HuH-7.5 (cell line): ENCODE results near the gene ITIH1.

Source experiments
- DNase-seq: peaks from one replicate; pipeline ENCODE4 v3.0.0; 2011; ENCODE audit warnings: low spot score

Gene ITIH1

DNA sequence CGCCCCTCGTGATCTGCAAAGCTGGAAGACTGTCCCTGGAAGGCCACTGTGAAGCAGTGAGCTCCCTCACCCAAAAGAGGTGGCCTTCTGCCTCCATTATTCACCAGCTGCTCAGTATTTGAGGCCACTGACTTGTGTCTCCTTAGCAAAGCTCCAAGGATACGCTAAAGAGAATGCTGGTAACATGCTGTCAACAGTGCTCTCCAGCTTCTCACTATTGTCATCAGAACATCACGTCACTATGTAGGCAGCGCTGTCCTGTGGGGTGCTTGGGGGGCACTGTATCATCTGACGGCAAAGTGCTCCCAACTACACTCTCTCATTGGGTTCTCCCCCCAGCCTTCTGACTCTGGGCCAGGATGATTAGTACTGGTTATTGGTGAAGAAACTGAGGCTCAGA is 38.8 kb downstream of the ITIH1 start:
- no peak for DNase-seq

DNA sequence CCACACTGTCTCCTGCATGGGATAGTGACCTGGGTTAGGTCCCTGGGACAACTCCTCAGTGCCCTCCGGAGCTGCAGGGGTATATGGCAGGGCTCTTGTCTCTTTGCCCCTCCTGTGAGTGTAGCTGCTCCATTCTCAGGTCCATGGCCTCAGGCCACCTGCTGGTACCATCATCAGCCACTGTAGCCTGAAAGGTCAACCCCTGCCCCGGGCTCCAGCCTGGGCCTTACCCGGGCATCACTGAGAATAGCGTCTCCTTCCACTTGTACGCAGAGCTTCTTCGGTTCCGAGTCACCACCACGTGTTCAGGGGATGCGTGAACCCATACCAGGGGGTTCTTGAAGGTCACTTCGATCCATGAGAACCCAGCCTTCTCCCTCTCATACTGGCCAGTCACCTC is 39.3 kb downstream of the ITIH1 start:
- DNase-seq: no peak

DNA sequence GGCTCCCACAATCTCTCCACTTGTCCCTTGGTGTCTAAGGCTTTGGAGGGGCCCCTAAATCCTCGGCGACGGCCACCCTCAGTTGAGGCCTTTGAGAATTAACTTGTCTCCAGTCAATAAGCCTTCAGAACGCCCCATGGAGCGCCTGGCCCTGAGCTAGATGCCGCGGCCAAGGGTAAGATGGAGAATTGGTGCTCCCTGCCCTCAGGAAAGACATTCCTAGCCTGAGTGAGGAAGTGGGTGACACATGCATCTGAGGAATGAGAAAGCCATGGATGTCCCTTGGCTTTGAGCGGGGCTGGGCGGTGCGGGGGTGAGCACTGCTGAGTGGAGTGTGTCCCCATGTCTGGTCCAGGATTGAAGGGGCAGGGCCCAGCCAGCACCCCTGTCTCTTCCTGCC is 39.8 kb downstream of the ITIH1 start:
- no peak for DNase-seq

DNA sequence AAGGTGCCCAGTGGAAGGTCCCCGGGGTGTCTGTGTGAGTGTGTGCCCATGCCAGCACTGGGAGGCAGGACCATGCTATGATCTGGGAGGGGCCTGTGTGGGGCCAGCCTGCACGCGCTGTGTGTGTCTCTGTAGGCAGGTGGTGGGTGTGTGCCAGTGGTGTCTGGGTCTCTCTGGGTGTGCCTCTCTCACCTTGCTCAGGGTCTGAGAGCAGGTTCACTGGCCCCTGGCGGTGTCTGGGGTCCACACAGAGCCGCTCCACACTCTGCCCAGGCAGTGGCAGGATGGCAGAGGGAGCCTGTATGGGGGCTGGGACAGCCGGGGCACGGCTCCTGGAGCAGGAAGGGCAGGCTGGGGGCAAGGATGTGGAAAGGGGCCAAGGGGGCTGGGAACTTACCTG is 40.5 kb downstream of the ITIH1 start:
- no peak for DNase-seq

DNA sequence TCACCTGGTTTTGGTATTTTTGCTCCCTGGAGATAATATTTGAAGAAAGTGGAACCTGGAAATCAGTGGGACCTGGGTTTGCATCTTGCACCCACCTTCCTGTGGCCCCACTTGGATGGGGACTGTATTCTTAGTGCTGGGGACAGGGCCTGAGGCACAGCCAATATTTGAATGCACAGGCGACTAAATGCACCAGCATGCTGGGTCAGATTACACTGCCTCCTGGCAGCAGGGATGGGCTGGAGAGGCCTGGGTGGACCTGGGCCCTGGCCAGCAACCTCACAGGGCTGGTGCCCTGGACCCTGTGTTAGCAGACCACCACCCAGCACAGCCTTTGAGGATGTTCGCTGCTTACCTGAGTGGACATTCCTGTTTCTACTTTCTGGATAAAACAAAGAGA is 42.5 kb downstream of the ITIH1 start:
- no peak for DNase-seq

DNA sequence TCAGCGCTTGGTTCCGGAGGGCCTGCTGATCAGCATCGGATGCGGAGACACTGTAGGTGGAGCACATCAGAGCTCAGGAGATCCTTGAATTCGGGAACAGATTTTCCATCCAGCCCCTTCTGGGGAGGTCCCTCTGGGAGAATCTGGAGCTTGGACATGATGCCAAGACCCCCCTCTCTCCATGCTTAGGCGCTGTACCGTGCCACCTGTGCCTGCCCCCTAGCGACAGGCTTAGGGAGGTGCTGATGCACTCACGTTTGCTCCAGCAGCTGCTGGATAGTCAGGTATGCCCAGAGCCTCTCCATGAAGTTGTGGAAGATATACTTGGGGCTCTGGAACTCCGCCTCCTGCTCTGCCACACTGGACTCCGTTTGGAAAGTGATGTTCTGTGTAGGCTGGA is 43.3 kb downstream of the ITIH1 start:
- peak; percentile 36 for DNase-seq

DNA sequence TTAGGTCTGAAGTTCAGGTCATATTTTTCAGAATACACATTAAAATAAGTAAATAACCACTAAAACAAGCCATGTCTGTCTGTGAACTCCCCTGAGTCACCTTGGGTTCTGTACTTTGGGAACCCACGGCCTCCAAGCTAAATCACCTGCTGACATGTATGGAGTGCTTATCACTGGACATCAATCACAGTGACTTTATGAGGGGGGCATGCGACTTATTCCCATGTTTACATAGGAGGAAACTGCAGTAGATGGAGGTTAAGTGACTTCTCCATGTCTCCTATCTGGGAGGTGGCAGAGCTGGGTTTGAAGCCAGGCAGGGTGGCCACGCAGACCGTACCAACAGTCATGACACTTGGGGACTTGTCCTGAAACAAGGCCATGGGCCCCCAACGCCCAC is 45.0 kb downstream of the ITIH1 start:
- DNase-seq: no peak

DNA sequence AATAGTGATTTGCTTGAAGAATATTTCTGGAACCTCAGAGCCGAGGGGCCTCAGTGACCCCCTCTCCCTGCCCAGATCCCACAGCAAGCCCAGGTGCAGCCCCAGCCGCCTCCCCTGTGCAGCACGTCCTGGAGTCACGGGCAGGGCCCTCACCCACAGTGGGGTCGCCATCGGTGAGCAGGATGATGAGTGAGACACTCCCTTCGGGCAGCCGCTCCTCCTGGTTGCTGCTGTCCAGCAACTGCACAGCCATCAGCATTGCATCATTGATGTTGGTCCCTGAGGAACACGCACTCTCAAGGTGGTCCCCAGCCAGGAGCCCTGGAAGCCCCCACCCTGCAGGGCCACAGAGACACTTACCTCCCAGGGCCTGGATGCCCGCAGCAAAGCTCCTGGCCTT is 46.6 kb downstream of the ITIH1 start:
- no peak for DNase-seq

DNA sequence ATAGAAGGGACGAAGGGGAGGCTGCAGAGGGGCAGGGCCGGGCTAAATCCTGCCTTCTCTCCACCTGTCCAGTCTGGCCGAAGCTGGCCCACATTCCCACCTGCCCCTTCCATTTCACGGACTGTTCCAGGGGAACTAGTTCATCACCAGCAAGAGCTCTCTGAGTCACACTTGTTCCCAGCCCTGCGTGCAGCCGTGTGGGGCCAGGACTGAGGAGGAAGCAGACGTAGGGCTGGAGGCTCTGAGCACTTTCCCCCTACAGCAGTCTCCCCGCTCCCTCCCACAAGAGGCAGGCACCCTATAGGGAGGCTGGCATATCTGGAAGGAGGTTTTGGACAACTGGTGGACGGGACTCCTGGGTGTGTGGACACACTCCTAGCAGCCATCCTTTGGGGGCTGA is 50.0 kb downstream of the ITIH1 start:
- DNase-seq: no peak

DNA sequence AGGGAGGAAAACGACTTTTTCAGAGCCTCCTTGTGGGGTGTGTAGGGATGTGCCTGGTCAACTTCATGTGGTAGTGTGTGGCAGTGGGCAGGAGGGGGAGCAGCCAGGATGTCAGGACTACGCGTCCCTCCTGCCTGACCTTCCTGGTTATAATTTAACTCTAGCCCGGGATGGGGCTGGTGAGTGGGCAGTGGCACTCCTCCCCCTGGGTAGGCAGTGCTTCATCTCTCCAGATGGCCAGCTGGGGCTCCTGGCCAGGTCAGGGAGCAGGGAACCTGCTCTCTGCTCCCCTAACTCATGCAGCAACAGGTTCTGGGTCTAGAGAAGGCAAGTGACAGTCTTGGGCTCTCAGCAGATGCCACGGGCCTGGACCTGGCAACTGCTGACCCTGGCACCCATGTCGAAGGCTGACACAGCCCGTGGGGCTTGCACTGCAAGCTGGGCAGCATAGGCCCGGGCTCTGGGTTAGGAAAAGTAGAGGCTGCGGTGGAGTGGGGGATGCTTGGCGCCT is 50.5 kb downstream of the ITIH1 start:
- DNase-seq: peak; percentile 49

DNA sequence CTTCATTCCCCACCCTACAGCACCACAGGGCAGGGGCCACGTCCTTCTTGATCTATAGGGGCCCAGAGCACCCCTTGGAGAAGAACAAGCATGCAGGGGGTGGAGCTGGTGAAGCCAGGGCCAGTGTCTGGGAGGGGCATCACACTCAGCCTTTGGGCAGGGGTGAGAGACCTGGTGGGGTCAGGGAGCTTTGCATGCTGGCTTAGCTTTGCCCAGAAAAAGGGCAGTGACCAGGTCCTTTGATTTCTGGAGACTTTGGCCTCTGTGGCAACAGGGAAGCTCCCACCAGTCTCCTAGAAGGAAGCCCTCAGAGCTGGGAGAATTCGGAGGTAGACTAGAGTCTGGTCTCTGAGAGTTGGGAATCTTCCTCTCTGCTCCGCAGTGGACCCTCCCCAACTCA is 52.1 kb downstream of the ITIH1 start:
- no peak for DNase-seq

DNA sequence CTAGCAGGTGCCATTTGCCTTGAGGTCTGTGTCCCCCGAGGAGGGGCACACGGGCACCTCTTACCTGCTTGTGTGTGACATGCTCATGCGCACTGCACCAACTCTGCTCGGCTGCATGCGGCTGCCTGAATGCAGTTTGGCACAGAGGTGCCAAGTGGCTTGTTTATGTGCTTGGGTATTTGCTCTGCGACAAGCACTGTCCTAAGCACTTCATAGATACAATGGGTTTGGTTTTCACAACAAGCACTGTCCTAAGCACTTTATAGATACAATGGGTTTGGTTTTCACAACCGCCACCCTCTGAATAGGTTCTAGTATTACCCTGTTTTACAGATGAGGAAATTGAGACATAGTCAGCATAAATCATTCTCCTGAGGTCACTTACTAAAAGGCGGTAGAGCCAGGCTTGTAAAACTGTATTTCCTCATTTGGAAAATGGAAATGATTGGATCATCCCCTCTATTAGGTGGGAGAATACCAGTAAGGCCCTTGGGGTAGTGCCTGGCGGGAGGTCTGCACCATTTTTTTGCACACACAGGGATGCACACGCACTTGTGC is 52.6 kb downstream of the ITIH1 start:
- no peak for DNase-seq

DNA sequence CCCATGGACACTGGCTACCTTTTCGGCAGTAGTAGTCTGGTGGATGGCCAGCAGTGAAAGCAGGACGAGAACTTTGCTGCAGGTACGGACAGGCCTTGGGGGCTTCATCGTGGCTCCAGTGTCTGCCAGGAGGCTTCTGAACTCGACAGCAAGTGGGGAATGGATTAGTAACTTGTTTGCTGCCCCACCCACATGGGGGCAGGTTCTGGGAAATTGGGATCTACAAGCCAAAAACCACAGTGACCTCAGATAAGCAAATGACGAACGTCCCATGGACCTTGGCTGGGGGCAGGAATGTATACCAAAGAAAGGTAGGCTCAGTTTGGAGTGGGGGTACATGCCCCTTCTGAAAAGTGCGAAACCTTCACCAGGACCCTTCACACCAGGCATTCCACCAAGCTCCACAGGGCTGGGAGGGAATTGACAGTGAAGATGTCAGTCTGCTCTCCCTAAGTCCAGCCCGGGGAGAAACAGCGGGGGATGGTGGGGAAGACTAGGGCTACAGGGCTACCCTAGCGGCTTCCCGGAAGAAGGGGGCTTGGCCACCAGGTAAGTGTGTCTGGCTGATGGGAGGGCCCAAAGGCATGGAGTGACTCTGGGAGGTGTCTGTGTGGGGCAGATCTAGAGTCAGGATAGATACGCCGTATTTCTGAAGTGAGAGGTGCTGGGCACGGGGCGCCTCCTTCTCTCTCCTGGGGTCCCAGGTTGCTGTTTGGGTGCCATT is 53.3 kb downstream of the ITIH1 start, which contains the start of gene ITIH4:
Gene ITIH4, minus strand, starts transcription at position 138 of the 724 bp plus-strand sequence. Its CDS starts 30 bp downstream, at position 108.
- no peak for DNase-seq

DNA sequence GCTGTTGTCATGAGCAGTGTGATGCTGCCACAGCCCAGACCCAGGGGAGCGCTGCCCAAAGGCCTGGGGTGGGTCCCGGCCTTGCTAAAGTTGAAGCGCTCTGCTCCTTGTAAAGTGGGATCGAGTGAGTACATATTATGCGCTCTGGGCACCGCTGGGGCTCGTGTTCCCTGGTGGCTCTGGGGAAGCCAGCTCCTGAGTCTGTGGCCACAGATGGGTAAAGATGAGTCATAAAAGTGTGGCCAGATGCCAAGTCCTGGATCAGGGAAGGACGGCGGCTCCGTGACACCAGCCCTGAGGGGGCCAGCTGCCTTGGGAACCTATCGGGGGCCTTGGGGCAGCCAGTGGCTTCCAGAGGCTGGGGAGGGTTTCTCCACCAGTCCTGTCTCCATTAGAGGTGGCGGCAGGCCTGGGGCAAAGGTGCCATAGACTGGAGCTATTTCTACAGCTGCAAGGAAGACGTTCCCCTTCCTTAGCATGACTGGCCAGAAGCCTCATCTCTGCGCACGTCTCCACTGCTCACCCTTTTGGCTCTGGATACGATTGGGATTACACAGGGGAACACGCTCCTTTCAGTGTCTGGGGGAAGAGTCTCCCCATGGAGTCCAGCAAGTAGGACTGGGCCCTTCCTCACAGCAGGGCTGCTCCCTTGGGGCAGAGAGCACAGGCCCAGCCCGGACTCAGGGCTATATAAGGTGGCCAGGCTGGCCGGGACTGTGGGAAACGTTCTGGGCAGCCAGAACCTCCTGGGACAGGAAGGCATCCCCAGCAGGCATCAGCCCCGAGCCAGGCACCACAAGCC is 54.3 kb downstream of the ITIH1 start:
- no peak for DNase-seq

DNA sequence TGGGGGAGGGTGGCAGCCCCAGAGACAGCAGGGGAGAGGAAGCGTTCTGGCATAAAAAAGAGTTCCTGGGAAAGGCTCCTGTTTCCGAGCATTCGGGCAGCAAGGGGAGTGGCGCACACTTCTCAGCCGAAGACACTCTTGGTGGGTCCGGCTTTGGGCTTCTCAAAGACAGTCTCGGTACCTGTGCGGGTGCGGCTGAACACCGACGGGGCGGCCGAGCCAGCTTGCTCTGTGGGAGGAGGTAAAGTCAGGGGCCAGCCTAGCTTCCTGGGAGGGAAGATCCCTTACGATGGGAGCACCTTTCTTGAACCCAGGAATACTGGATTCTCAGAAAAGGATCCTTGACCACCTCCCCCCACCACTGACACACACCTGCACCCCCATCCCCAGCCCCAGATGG is 55.8 kb downstream of the ITIH1 start:
- DNase-seq: no peak

DNA sequence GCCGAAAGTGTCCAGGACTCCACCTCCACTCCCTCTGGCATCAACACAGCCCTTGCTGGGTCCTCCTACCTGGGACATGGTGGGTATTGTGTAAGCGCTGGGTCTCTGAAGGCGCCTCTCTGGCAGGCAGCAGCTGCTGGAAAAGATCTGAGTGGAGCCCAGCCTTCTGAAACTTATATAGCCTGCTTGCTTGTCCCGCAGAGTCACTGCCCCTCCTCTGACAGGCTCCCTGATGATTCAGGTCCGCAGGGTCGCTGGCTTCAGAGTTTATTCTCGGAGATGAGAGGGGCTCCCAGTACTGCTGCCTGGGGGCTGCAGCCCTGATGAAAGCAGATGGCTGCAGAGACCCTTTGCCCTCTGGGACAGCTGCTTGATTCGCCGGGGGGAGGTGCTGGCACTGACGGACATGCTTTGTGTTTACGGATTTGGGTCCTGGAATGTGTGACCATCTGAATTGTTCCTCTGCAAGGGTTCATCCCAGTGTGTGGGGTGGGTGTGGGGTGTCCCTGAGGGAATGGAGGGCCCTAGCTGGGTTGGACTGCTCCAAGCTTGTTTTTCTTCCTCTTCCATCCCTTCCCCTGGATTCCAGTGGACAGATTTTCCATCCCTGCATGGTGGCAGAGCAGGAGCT is 57.6 kb downstream of the ITIH1 start, which contains the start of gene MUSTN1:
Gene MUSTN1, minus strand, starts transcription at position 149 of the 631 bp plus-strand sequence. Its CDS starts 71 bp downstream, at position 78.
- no peak for DNase-seq

DNA sequence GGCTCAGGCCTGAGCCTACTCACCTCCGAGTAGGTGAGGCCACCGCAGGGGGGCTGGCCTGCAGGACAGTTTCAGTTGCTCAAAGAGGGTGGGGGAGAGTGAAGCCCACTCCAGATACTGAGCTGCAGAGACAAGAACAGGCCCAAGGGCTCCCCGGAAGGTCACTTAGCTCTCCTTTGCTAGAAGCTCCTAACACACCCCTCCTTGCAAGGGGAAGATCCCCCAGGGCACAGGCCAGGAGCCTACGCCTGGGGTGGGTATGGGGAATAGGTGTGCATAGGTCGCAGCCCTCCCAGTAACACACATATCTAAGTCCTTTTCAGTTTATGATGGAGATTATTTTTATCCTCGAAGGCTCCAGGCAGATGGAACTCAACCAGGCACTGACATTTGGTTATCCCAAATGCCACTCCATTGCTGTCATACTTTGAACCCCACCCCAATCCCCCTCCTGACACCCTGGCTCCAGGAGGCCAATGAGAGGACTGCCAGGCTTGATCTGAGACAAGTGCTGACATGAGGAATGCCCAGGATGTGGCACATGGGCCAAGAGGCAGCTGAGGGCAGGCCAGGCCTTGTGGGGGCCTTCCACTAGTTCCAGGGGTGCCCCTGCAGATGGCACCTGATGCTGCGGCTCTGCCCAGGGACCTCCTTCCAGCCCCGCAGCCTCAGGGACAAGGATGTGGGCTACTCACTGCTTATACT is 58.5 kb downstream of the ITIH1 start:
- no peak for DNase-seq

DNA sequence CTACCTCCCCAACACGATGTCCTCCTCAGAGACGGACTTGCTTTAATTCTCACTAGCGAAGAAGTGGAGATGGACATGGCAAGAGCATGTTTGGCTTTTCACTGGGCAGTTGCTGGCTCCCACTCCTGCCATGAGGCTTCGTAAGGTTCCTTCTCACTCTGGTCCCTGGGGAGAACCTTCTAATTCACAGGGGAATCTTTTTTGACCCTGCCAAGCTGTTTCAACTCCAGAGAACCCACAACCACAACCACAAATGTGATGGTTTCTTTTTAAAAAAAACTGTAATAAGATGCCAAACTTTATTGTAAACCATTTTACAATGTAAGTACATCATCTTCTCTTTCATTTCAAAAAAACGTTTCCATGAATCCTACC is 59.1 kb downstream of the ITIH1 start:
- DNase-seq: no peak

DNA sequence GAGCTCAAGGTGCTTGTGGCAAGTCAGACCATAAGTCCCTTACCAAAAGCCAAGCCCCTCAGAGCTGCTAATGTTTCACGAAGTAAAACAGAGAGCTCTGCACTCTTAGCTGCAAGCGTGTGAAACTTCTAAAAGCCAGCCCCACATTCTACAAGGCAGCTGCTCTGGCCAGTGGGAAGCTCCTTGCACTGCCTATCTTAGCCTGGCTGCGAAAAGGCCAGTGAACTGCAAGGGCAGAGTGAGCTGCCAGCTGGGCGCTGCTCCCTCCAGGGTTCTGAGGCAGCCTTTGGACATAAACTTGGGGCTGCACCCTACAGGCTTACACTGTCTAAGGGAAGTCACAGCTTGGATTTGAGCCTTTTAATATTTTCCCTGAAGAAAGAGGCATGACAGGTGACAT is 59.6 kb downstream of the ITIH1 start:
- DNase-seq: no peak

DNA sequence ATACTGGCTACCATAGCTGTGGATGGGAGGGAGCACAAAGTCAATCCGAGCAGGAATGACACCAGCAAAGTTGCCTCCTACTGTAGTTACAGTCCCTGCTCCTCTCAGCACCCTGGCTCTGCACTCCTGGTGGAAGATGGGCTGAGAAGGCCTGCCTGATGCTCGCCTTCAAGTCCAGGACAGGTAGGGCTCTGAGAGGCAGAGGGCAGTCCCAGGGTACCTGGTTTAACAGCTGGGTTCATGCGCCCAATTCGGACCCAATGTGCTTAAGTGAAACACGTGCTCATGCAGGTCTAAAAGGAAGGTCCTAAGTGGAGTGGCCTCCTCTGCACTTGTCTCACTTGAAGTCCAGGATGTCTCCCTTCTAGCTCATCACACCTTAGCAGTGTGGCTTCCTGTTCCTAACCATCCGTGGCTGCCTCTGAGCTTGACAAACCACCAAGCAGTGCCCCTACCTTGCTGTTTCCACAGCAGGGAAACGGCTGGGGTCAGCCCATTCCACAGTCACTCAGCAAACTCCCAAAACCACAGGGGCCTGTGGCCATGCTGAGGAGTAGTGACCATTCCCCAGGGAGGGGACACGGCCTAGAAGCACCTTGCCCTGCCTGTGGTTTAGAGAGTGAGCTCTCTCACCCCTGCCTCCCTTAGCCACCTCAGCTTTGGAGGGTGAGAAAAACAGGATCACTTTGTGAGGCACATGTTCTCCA is 61.3 kb downstream of the ITIH1 start:
- no peak for DNase-seq

DNA sequence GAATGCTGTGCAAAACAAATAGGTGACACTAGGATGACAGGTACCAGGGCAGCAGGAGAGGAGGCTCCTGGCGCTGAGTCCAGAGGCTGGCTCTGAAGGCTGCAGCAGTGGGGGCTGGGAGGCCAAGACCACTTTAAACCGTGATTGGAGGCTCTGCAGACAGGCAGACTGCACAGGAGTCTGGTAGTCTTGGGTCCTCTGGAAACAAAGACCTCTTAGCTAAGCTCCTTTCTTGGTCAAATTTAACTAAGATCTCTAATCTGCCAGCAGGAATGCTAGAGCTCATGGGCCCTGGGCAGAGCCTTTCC is 61.8 kb downstream of the ITIH1 start:
- no peak for DNase-seq
